ENCODE results near the gene REST.

- TF ChIP-seq EZH2phosphoT487 (IDR thresholded peaks at IDR 0.05; ENCODE audit: insufficient read depth, low read depth) (no peak), EZH2 (IDR thresholded peaks at IDR 0.05; ENCODE audit: insufficient read depth, poor library complexity, severe bottlenecking) (no peak)
These were observed 2.7 kb downstream of the REST start for GRCh38 chr4:56910172-56910967.
